ENCODE data around the gene RIPOR3. TPM values are rescaled to one million over a fixed set of nuclear protein-coding genes. Genes with fewer than 3 reads are reported as not detected.

Gene RIPOR3
- total RNA-seq, 1 experiment from 2014 or later = 0.46 TPM

GRCh38 chr20:50602432-50603088 lies 88.8 kb downstream of the RIPOR3 start:
- Mint-ChIP-seq H3K4me1 (0 out of 4 replicates have a peak, but pooled peaks cover 0 to 2% of the 10 kb centered on the region in 2 experiments), H3K27me3 (ENCODE audit: low read depth) (peaks cover 1% of the 10 kb centered on the region; the same call in 1 of the 2 replicates), H3K27ac (no peak overlapping the region), H3K9me3 (no peaks in the 10 kb centered on the region), H3K4me3 (no peak overlapping the region), H3K36me3 (ENCODE audit: insufficient read depth in 1 of 3, low read depth in 3 of 3) (no peaks in the 10 kb centered on the region)
- no peak overlapping the region for H3K18ac ChIP-seq (ENCODE audit: insufficient read length, low read depth, low read length)
- no peak overlapping the region for H2AFZ ChIP-seq (ENCODE audit: low read length)
- H3K79me1 ChIP-seq (ENCODE audit: insufficient read depth, low read depth, low read length, poor library complexity, severe bottlenecking) = no peaks in the 10 kb centered on the region
- no peak overlapping the region for H2BK15ac ChIP-seq (ENCODE audit: low read depth, low read length)
- no peak overlapping the region for H3K4ac ChIP-seq (ENCODE audit: low read depth, low read length)
- no peak overlapping the region for H3K14ac ChIP-seq (ENCODE audit: insufficient read depth, low read length)
- H3T11ph ChIP-seq (ENCODE audit: low read length) = no peak overlapping the region
- H2AK5ac ChIP-seq (ENCODE audit: insufficient read length, low read length) = no peak overlapping the region
- no peak overlapping the region for H3K4me2 ChIP-seq (ENCODE audit: insufficient read depth, insufficient read length, low read length)
- no peak overlapping the region for H3K27ac ChIP-seq (ENCODE audit: insufficient read length, low read depth, low read length)
- no peak overlapping the region for H2BK5ac ChIP-seq (ENCODE audit: insufficient read length, low read length)
- H4K8ac ChIP-seq (replicated peaks; ENCODE audit: insufficient read length, low read depth, low read length) = no peak overlapping the region
- no peak overlapping the region for H3K23ac ChIP-seq (ENCODE audit: insufficient read length, low read depth, low read length)
- TF ChIP-seq CTCF (conservative IDR thresholded peaks at IDR 0.05) = no peak
- H2BK20ac ChIP-seq (ENCODE audit: low read depth, low read length, poor library complexity, severe bottlenecking) = no peak overlapping the region
- DNase-seq = no peak
- no peaks in the 10 kb centered on the region for H3K23me2 ChIP-seq (ENCODE audit: insufficient read length, low read depth, low read length, poor library complexity, severe bottlenecking)
- no peaks in the 10 kb centered on the region for H3K79me2 ChIP-seq (ENCODE audit: insufficient read depth, low read length)
- no peaks in the 10 kb centered on the region for H4K20me1 ChIP-seq (ENCODE audit: control insufficient read depth, insufficient read depth, insufficient read length)
- no peak overlapping the region for H4K5ac ChIP-seq (ENCODE audit: insufficient read length, low read depth, low read length)
- WGBS (ENCODE audit: extremely low coverage, insufficient read length, low lambda C conversion rate) = no CpG with 5 or more reads among the region's 15 CpGs
- H2BK120ac ChIP-seq (ENCODE audit: low read depth, low read length, poor library complexity, severe bottlenecking) = no peak overlapping the region
- no peak overlapping the region for H2BK12ac ChIP-seq (ENCODE audit: insufficient read length, low read depth, low read length)
- H4K91ac ChIP-seq (ENCODE audit: insufficient read length, low read depth, low read length) = no peak overlapping the region
- no peaks in the 10 kb centered on the region for H3K9me3 ChIP-seq (ENCODE audit: control insufficient read depth, low read depth, low read length)
- no peak overlapping the region for H3K56ac ChIP-seq (ENCODE audit: insufficient read length, low read depth, low read length)
- H3K4me1 ChIP-seq (ENCODE audit: insufficient read depth, low read length) = no peaks in the 10 kb centered on the region
- no peaks in the 10 kb centered on the region for H3K27me3 ChIP-seq (ENCODE audit: insufficient read depth, low read length)
- H3K9ac ChIP-seq (ENCODE audit: extremely low read depth, insufficient read length, low read length) = no peak overlapping the region
